ENCODE data around the gene C16orf46. TPM values are rescaled to one million over a fixed set of nuclear protein-coding genes. Genes with fewer than 3 reads are reported as not detected.

C16orf46 gene
- total RNA-seq, 2 donors from 2014 or later: 0.37 TPM; not detected in 1

DNA sequence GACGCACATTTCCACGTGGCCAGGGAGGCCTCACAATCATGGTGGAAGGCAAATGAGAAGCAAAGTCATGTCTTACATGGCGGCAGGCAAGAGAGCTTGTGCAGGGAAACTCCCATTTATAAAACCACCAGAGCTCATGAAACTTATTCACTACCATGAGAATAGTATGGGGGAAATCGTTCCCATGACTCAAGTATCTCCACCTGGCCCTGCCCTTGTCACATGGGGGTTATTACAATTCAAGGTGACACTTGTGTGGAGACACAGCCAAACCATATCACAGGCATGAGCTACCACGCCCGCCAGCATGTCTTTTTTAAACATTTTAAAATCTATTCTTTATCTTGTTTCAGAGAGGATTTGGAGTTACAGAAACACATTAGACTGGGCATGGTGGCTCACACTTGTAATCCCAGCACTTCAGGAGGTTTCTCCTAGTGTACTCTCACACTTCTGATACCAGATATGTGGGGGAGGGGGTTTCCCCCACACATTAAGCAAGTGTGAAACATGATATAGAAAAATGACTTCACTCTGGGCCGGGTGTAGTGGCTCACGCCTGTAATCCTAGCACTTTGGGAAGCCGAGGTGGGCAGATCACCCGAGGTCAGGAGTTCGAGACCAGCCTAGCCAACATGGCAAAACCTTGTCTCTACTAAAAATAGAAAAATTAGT lies 47.0 kb downstream of the C16orf46 start:
- Mint-ChIP-seq H3K4me3 (no peak overlapping the region), H3K36me3 (ENCODE audit: low read depth) (no peaks in the 10 kb centered on the region), H3K27ac (no peak overlapping the region), H3K27me3 (no peaks in the 10 kb centered on the region), H3K4me1 (no peaks in the 10 kb centered on the region)
- DNase-seq: no peak
- ATAC-seq: no peak
- no peaks in the 10 kb centered on the region for H3K9me3 ChIP-seq (ENCODE audit: control insufficient read depth, low read length, poor library complexity, severe bottlenecking)

GRCh38 chr16:81026429-81026828 lies 50.6 kb downstream of the C16orf46 start:
- ATAC-seq: no peak
- H3K9me3 ChIP-seq (ENCODE audit: control insufficient read depth, low read length, poor library complexity, severe bottlenecking): no peaks in the 10 kb centered on the region
- no peak for DNase-seq
- H3K27me3 Mint-ChIP-seq: no peaks in the 10 kb centered on the region
- H3K27ac Mint-ChIP-seq: no peak overlapping the region
- H3K36me3 Mint-ChIP-seq (ENCODE audit: low read depth): no peaks in the 10 kb centered on the region
- H3K4me3 Mint-ChIP-seq: no peak overlapping the region
- no peaks in the 10 kb centered on the region for H3K4me1 Mint-ChIP-seq

DNA sequence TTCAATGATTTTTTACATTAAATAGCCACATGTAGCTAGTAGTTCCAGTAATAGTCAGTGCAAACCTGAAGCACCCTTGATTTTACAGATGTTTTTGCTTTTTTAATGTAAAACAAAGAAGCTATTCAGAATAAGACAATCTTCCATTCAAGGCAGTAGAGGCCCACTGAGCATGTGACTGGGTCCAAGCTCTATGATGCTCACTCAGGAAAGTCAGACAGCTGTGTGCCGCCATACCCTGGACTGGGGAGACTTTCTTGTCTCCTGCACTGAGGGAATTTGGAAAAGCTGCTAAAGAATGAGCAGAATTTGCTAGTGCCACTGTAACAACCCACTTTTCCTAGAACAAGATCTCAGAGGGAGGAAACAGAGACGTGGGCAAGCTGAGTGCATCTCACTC lies 58.5 kb downstream of the C16orf46 start:
- no peak for DNase-seq
- H3K9me3 ChIP-seq (ENCODE audit: control insufficient read depth, low read length, poor library complexity, severe bottlenecking): no peaks in the 10 kb centered on the region
- peaks cover 2% of the 10 kb centered on the region for H3K4me1 Mint-ChIP-seq
- no peaks in the 10 kb centered on the region for H3K27me3 Mint-ChIP-seq
- peak overlapping the region; percentile 53 for H3K27ac Mint-ChIP-seq
- H3K36me3 Mint-ChIP-seq (ENCODE audit: low read depth): peaks cover 2% of the 10 kb centered on the region
- no peak for ATAC-seq
- H3K4me3 Mint-ChIP-seq: no peak overlapping the region

- Mint-ChIP-seq H3K36me3 (ENCODE audit: low read depth) (peaks cover 4% of the 10 kb centered on the region), H3K4me1 (peaks cover 6% of the 10 kb centered on the region), H3K4me3 (no peak overlapping the region), H3K27me3 (no peaks in the 10 kb centered on the region), H3K27ac (peak overlapping the region; percentile 47)
- DNase-seq: no peak
- H3K9me3 ChIP-seq (ENCODE audit: control insufficient read depth, low read length, poor library complexity, severe bottlenecking): no peaks in the 10 kb centered on the region
- ATAC-seq: no peak
These were observed 62.4 kb downstream of the C16orf46 start for GRCh38 chr16:81014672-81015071.

DNA sequence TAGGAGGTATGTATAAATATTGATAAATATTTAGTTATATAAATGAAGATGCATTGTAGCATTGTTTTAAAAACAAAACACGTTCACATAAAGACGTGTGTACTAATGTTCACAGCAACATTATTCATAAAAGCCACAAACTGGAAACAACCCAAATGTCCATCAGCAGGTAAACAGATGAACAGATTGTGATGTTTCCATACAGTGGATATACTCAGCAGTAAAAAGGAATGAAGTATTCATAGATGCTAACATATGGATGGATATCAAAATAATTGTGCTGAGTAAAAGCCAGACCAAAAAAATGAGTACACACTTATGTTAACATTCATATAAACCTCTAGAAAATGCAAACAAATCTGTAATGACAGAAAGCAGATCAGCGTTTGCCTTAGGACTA lies 64.1 kb downstream of the C16orf46 start:
- H3K4me1 Mint-ChIP-seq: peaks cover 12% of the 10 kb centered on the region
- no peaks in the 10 kb centered on the region for H3K9me3 ChIP-seq (ENCODE audit: control insufficient read depth, low read length, poor library complexity, severe bottlenecking)
- H3K36me3 Mint-ChIP-seq (ENCODE audit: low read depth): peaks cover 2% of the 10 kb centered on the region
- no peak for DNase-seq
- H3K27me3 Mint-ChIP-seq: no peaks in the 10 kb centered on the region
- no peak overlapping the region for H3K4me3 Mint-ChIP-seq
- no peak overlapping the region for H3K27ac Mint-ChIP-seq
- ATAC-seq: no peak

Other genes with a start within 250 kb of the C16orf46 start
- gene CMC2, start 70.4 kb downstream of the C16orf46 start, total RNA-seq: 10 to 100 TPM; 78.3 to 86.6 TPM
- gene CENPN, start 70.0 kb downstream of the C16orf46 start, total RNA-seq: 10 to 100 TPM in 1 of 2 donors, 1 to 10 TPM in 1; 8.8 to 14.8 TPM
- 10 to 100 TPM; 31.3 to 31.5 TPM for gene ATMIN, start 41.4 kb downstream of the C16orf46 start, total RNA-seq
- gene GCSH, start 19.2 kb upstream of the C16orf46 start, total RNA-seq: 1 to 10 TPM; 1.7 to 2.2 TPM
- not detected for gene BCO1, start 161.5 kb upstream of the C16orf46 start, total RNA-seq
- 1 to 10 TPM; 5.8 to 8.0 TPM for gene GAN, start 237.7 kb upstream of the C16orf46 start, total RNA-seq